HG02588 (cell line): ENCODE data around the gene TFPT.

Experiments used
- ATAC-seq: cut with Tn5 transposase; IDR thresholded peaks from one replicate; pipeline ENCODE4 v1.9.1; 2021; ENCODE audit warnings: mild to moderate bottlenecking, moderate library complexity; ENCODE audit not compliant: unreplicated experiment

The TFPT gene

GRCh38 chr19:54149021-54149812 lies 33.8 kb upstream of the TFPT start:
- no peak for ATAC-seq

- no peak for ATAC-seq
These were observed 32.7 kb upstream of the TFPT start for GRCh38 chr19:54148158-54148557.

- ATAC-seq = no peak
These were observed 32.2 kb upstream of the TFPT start for GRCh38 chr19:54147676-54148075.

- ATAC-seq = no peak
These were observed 30.2 kb upstream of the TFPT start for GRCh38 chr19:54145541-54146158.

- no peak for ATAC-seq
These were observed 26.8 kb upstream of the TFPT start for GRCh38 chr19:54142166-54142780.

GRCh38 chr19:54141356-54141755 lies 25.9 kb upstream of the TFPT start:
- no peak for ATAC-seq

- ATAC-seq = no peak
These were observed 23.2 kb upstream of the TFPT start for GRCh38 chr19:54138489-54139256.

GRCh38 chr19:54137699-54138488 lies 22.4 kb upstream of the TFPT start, which contains the start of gene CNOT3:
CNOT3 (plus strand) TSS chr19:54137762; CDS start chr19:54142979, 5,217 bp downstream.
- ATAC-seq = no peak

GRCh38 chr19:54136864-54137698 lies 21.6 kb upstream of the TFPT start:
- peak; percentile 75 for ATAC-seq

- ATAC-seq = no peak
These were observed 20.8 kb upstream of the TFPT start for GRCh38 chr19:54136086-54136863.

- ATAC-seq = no peak
These were observed 18.6 kb upstream of the TFPT start for GRCh38 chr19:54133957-54134590.

GRCh38 chr19:54133312-54133956 lies 18.0 kb upstream of the TFPT start:
- ATAC-seq = no peak

GRCh38 chr19:54129617-54129996 lies 14.2 kb upstream of the TFPT start:
- ATAC-seq = no peak

GRCh38 chr19:54128796-54129616 lies 13.5 kb upstream of the TFPT start:
- no peak for ATAC-seq

GRCh38 chr19:54128441-54128725 lies 12.9 kb upstream of the TFPT start:
- ATAC-seq = no peak

- ATAC-seq = no peak
These were observed 12.4 kb upstream of the TFPT start for GRCh38 chr19:54127688-54128440.

- ATAC-seq = no peak
These were observed 10.3 kb upstream of the TFPT start for GRCh38 chr19:54125713-54126112.
